Activated T-cell treated with anti-CD3 and anti-CD28 coated beads for 1 hour (primary cell): Measurements from ENCODE around the gene SLC22A3.

Source experiments
- DNase-seq: peaks from one replicate; pipeline ENCODE4 v3.0.0-alpha.2; 2020; ENCODE audit warnings: low read depth

The SLC22A3 gene

DNA sequence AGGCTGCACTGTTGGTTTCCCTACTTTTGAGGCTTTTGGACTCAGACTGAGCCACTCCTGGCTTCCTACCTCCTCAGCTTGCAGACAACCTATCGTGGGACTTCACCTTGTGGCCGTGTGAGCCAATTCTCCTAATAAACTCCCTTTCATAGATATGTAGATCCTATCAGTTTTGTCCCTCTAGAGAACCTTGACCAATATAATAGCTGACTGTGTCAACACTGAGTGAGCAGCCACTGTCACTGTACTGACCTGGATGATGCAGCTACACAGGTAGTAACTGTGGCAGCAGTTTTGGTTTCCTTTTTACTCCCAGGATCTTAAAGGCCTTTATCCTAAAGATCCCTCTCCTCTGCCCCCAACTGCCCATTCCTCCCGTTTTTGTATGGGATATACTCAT lies 70.2 kb downstream of the SLC22A3 start:
- DNase-seq = no peak

- no peak for DNase-seq
These were observed 71.3 kb downstream of the SLC22A3 start for GRCh38 chr6:160419488-160419887.

DNA sequence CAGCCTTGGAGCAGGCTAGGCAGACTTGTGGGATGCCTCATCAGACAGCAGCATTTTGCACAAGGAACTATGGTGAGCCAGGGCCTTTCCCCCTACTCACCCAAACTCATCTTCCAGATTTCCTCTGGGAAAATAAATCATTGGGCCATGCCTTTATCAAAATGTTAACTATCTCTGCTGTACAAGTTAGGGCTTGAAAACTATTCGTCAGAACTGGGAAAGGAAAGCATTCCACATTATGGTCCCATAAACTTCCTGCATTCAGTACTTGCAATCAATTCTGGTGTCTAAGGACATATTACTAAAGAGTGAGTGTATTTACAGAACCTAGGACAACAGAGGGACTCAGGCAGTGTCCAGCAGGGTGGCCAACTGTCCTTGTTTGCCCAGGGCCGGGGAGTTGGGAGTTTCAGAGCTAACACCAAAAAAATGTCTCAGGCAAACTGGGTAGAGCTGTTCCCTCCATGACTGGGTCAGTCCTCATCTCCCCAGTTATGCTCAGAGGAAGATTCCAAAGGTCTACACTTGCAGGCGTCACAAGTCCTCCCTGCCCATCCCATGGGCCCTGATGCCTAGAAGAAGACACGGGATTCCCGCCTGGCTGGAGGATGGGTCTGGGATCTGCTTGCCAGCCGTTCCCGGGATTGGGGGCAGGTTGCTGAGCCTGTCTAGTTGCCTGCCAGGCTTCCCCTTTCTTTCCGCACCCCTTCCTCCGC lies 72.2 kb downstream of the SLC22A3 start:
- no peak for DNase-seq

DNA sequence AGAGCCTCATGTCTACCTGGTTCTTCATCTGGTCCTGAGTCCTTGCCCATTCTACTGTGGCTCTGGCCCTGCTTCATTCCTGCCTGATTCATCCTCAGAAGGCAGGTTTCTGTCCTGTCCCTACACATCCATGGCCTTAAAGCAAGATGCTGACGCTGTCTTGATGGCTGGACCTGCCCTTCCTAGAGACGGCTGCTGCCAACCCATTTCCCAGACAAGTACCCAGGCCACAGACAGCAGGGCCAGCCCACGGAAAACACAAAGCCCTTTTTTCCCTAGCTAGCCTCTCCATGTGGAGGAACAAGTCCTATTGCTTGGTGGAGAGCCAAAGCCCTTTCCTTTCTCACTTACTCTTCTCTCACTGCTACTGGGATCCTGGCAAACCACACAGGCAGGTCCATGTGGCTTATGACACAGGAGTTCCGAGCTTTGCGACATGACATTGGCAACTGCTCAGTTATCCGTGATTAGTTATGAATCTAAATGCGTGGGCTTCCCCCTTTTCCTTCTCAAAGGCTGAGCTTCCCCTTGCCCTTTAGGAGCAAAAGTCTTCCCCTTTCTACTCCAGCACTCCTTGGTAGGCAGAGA lies 72.9 kb downstream of the SLC22A3 start:
- no peak for DNase-seq

- DNase-seq = no peak
These were observed 73.7 kb downstream of the SLC22A3 start for GRCh38 chr6:160421854-160422253.

GRCh38 chr6:160424256-160424655 lies 76.1 kb downstream of the SLC22A3 start:
- DNase-seq = no peak

DNA sequence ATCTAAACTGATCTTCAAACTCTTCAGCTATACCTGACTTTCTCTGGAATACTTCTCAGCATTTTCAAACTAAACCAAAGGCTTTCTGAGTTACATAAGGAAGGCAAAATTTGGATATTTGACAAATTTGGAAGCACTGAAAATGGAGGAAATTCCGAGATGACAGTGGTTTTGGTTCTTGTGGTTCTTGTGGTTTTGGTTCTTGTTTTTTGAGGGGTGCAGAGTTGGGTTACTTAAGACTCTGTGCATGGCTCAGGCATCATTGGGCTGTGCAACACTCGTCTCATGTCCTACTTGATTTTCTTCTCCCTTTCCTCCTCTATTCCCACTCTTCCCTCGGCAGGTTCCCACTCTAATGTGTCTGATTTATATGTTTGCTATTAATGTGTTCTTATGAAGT lies 78.0 kb downstream of the SLC22A3 start:
- no peak for DNase-seq

- DNase-seq = no peak
These were observed 79.3 kb downstream of the SLC22A3 start for GRCh38 chr6:160427312-160428068.

GRCh38 chr6:160428069-160428430 lies 79.9 kb downstream of the SLC22A3 start:
- DNase-seq = no peak

GRCh38 chr6:160428818-160429619 lies 80.8 kb downstream of the SLC22A3 start:
- no peak for DNase-seq

- DNase-seq = no peak
These were observed 81.4 kb downstream of the SLC22A3 start for GRCh38 chr6:160429620-160429895.

DNA sequence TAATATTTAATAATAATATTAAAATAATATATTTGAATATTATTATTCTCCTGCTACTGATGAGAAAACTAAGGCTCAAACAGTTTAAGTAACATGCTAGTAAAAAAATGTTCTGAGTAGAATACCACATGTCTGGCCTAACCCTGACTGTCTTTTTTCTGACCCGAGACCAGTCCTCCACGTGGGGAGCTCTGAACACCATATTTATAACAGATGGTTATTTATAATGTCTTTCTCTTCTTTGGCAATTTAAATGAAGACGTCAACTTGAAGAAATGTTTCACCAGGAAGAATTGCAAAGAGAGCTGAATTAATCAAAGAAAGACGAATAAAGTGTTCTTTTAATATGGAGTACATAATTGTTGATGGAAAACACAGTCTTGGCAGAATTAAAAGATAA lies 82.0 kb downstream of the SLC22A3 start:
- DNase-seq = no peak

- no peak for DNase-seq
These were observed 82.6 kb downstream of the SLC22A3 start for GRCh38 chr6:160430751-160431150.

GRCh38 chr6:160431226-160431625 lies 83.0 kb downstream of the SLC22A3 start:
- DNase-seq = no peak

DNA sequence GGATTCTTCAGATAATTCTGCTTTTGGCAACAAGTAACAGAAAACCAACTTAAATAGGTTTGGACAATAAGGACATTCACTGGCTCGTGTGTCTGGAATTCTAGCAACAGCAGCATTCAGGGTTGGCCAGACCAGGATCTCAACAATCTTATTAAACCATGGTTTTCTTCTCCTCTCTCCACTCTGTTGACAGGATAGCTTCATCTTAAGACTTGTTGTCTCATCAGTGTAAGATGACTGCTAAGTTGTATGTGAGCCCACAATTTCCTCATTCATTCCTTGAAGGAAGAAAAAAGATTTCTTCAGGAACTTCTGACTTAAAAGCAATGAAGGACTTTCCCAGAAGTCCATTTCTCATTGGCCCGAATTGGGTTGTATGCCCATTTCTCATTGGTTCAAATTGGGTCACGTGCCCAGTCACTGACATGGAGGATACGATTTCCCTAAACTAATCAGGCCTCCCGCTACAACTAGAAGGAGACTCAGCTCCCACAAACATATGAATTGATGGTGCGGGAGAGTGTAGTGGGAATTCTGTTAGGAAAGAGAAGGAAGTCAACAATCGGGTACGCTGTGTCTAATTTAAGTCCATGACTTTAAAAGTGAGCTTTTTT lies 83.7 kb downstream of the SLC22A3 start:
- no peak for DNase-seq

DNA sequence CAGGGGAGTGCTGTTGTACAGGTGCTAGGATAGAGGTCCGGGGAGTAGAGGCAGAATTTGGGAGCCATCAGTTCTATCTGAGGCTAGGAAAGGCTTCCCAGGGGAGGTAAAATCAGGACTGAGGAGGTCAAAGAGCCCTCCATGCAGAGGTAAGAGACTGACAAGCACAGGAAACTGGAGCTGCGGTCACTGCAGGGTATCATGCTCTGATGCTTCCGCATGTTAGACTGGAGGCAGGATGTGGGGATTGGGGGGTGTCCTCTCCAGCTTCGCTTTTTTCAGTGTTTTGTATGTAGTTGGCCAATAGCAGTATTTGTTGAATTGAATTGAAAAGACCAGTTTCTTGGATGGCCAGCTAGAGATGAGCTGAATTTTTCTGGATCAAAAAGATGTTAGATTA lies 87.8 kb downstream of the SLC22A3 start:
- no peak for DNase-seq

GRCh38 chr6:160437154-160437553 lies 89.0 kb downstream of the SLC22A3 start:
- no peak for DNase-seq

DNA sequence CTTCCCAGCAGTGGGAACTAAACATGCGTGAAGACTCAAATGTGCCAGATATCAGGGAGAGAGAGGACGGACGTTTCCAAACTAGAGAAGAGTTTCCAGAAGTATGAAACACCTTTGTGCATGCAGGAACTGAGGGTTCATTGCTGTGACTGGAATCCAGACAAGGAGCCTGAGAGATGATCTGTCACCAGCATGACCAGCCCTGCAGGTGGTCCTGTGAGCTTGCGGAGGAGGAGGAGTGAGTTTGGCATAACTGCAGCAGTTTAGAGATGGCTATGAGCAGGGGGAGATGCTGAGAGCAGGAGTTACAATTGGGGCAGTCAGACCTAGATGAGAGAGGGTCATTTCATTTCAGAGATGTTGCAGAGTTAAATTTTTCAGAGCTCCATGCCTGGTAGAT lies 89.6 kb downstream of the SLC22A3 start:
- DNase-seq = no peak

GRCh38 chr6:160438481-160438880 lies 90.3 kb downstream of the SLC22A3 start:
- DNase-seq = no peak

DNA sequence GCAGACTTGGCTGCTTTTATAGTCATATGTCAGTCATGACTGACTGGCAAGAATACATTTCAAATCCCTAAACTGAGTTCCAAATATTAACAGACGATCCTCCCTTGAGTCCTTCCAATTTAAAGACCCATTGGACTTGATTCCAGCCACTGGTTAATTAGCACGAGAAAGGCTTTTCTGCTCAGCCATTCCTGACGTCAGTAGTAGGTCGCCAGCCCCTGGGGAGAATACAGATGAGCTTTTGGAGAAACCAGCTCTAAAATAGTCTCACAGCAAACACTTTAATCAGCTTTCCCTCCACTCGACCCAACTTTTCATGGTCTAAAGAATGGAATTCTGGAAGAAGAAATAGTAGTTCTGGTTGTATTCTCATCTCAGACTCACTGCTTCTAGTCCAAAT lies 91.6 kb downstream of the SLC22A3 start:
- DNase-seq = no peak

GRCh38 chr6:160442151-160442550 lies 94.0 kb downstream of the SLC22A3 start:
- no peak for DNase-seq

DNA sequence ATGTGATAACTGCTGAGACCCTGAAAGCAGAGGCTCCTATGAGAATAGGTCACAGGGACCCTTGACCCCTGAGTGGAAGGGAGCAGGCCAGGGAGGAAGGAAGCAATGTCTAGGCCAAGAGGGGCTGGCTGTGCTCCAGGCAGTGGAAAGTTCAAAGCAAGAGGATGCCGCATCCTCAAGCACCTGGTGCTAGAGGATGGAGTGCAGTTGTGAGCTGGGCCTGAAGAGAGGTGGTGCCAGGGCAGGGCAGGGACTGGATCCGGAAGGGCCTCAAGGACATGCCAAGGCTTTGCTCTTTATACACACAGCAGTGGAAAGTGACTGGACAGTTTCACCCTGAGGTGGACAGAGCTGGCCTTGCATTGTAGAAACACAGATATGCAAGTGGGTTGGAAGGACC lies 97.0 kb downstream of the SLC22A3 start:
- DNase-seq = no peak
